ENCODE data around the gene SH2B3.
"Not testable (repeated sequence)": the region's sequence is repeated elsewhere in the genome, so short reads cannot be mapped to it uniquely, and the experiment has no call there.

SH2B3 gene

DNA sequence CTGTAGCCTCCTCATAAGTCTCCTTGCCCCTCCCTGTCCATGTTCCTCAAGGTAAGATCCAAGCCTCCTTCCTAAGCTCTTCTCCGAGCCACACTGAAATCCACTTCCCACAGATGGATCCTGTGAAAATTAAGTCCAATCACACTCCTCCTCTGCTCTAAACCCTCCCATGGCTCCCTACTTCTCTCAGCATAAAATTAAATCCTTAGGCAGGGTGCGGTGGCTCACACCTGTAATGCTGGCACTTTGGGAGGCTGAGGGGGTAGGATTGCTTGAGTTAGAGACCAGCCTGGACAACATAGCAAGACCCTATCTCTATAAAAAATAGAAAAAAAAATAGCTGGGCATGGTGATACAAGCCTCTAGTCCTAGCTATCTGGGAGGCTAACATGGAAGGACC, 39.1 kb upstream of the SH2B3 start:
- no peak overlapping the region for H3K27ac ChIP-seq (ENCODE audit: low read length)
- H3K4me1 ChIP-seq (ENCODE audit: control insufficient read depth, insufficient read depth, low read length): peaks cover 28% of the 10 kb centered on the region
- H3K4me3 ChIP-seq (ENCODE audit: low read length in 2 of 2): no peak overlapping the region
- H3K36me3 ChIP-seq (ENCODE audit: control insufficient read depth in 2 of 2, insufficient read depth in 2 of 2, low read length in 2 of 2): peaks cover 7 to 13% of the 10 kb centered on the region in 2 donors
- no peak overlapping the region for H3K9ac ChIP-seq (ENCODE audit: low read length in 2 of 2)
- H3K9me3 ChIP-seq (ENCODE audit: control insufficient read depth in 2 of 2, low read length in 2 of 2): no peaks in the 10 kb centered on the region
- no peaks in the 10 kb centered on the region for H3K27me3 ChIP-seq (ENCODE audit: control insufficient read depth in 1 of 2, insufficient read depth in 2 of 2, low read length in 2 of 2)

DNA sequence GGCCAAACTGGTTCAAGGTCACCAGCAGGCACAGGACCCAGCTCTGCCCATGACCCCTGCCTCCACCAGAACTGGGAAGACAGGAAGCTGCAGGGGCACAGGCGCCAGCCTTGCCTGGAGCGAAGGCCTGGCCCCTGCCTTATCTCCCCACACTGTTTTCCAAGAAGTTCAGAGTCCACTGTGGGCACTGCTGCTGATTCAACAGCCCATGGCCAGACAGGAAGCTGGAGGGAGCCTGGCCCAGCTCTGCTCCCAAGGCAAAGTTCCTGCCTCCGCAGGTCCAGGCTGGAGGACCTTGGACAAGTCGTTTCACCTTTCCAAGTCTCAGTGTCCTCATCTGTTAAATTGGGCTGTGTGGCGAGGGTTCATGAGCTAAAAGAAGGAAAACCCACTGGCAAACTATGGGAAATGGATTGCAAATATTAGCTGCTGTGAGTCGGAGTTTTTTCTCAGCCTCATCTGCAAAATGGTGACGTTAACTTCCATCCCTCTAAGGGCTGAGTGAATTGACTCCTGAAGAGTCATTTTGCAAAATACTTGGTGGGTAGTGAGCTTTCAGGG, 38.0 kb upstream of the SH2B3 start:
- Histone ChIP-seq H3K9ac (ENCODE audit: low read length in 2 of 2) (peak overlapping the region; percentile 79 to 81), H3K4me1 (ENCODE audit: control insufficient read depth, insufficient read depth, low read length) (peaks cover 28% of the 10 kb centered on the region), H3K4me3 (ENCODE audit: low read length in 2 of 2) (peak overlapping the region; percentile 90 to 91), H3K27me3 (ENCODE audit: control insufficient read depth in 1 of 2, insufficient read depth in 2 of 2, low read length in 2 of 2) (no peaks in the 10 kb centered on the region), H3K36me3 (ENCODE audit: control insufficient read depth in 2 of 2, insufficient read depth in 2 of 2, low read length in 2 of 2) (peaks cover 7 to 10% of the 10 kb centered on the region in 2 donors), H3K9me3 (ENCODE audit: control insufficient read depth in 2 of 2, low read length in 2 of 2) (no peaks in the 10 kb centered on the region), H3K27ac (ENCODE audit: low read length) (no peak overlapping the region)

DNA sequence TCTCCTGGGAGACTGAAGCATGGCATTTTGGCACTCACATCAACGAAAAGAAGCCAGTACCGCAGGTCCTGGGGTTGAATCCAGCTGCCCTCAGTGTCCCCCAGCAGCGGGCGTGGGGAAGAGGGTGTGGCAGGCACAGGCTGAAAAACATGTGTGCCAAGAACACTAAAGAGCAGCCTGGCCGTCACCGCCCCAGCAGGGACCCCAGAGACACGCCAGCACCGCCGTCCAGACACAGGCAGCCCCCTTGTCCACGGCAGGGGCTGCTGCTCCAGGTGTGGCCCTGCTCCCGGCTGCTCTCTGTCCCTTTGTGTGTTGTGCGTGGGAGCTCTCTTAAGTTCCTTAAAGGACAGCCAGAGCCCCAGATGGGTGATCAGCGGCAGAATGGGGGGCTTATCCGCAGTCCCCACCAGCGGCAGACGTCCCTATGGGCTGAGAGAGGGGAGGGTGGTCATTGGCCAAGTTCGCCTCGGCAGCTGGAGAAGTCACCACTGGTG, 37.4 kb upstream of the SH2B3 start:
- H3K27me3 ChIP-seq (ENCODE audit: control insufficient read depth in 1 of 2, insufficient read depth in 2 of 2, low read length in 2 of 2): no peaks in the 10 kb centered on the region
- peaks cover 7 to 10% of the 10 kb centered on the region in 2 donors for H3K36me3 ChIP-seq (ENCODE audit: control insufficient read depth in 2 of 2, insufficient read depth in 2 of 2, low read length in 2 of 2)
- H3K9me3 ChIP-seq (ENCODE audit: control insufficient read depth in 2 of 2, low read length in 2 of 2): no peaks in the 10 kb centered on the region
- H3K4me1 ChIP-seq (ENCODE audit: control insufficient read depth, insufficient read depth, low read length): peaks cover 28% of the 10 kb centered on the region
- H3K27ac ChIP-seq (ENCODE audit: low read length): no peak overlapping the region
- peak overlapping the region; percentile 79 to 81 for H3K9ac ChIP-seq (ENCODE audit: low read length in 2 of 2)
- peak overlapping the region; percentile 90 to 91 for H3K4me3 ChIP-seq (ENCODE audit: low read length in 2 of 2)

DNA sequence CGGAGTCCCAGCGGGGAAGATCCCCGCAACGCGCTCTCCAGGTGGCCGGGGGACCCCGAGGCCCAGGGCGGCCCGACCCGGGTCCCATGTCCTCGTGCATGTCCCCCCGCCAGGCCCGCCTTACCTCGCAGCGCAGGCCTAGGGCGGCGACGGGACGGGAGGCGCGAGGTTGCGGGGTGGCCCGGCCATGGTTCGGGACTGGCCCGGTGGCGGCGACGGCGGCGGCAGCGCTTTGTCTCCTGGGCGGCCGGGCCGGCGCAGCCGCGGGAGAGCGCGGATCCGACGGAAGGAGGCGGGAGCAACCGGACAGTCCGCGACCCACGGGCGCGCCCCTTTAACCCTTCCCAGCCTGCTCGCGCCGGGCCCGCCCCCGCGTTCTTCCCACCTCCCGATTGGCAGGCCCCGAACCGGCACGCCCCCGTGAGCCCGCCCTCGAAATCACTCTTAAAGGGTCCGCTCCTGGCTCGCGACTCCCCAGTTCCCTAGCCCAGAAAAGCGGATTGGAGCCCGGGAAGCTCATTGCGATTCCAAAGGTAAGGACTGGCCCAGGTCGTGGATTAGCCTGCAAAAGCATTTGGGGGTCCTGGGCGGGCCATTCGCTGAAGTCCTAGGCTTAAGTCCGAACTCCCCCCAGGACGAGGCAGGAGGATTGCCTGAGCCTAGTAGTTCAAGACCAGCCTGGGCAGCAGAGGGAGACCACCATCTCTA, 36.8 kb upstream of the SH2B3 start, which contains the start of gene PHETA1:
Gene PHETA1, minus strand, starts transcription at position 308 of the 708 bp plus-strand sequence. CDS start 5,668 bp downstream, outside the sequence.
- no peaks in the 10 kb centered on the region for H3K9me3 ChIP-seq (ENCODE audit: control insufficient read depth in 2 of 2, low read length in 2 of 2)
- no peaks in the 10 kb centered on the region for H3K27me3 ChIP-seq (ENCODE audit: control insufficient read depth in 1 of 2, insufficient read depth in 2 of 2, low read length in 2 of 2)
- H3K4me3 ChIP-seq (ENCODE audit: low read length in 2 of 2): peak within 1 kb of the TSS; percentile 90 to 91
- peak within 1 kb of the TSS; percentile 79 to 81 for H3K9ac ChIP-seq (ENCODE audit: low read length in 2 of 2)
- peaks cover 25% of the 10 kb centered on the region for H3K4me1 ChIP-seq (ENCODE audit: control insufficient read depth, insufficient read depth, low read length)
- peaks cover 6 to 7% of the 10 kb centered on the region in 2 donors for H3K36me3 ChIP-seq (ENCODE audit: control insufficient read depth in 2 of 2, insufficient read depth in 2 of 2, low read length in 2 of 2)
- no peak within 1 kb of the TSS for H3K27ac ChIP-seq (ENCODE audit: low read length)

DNA sequence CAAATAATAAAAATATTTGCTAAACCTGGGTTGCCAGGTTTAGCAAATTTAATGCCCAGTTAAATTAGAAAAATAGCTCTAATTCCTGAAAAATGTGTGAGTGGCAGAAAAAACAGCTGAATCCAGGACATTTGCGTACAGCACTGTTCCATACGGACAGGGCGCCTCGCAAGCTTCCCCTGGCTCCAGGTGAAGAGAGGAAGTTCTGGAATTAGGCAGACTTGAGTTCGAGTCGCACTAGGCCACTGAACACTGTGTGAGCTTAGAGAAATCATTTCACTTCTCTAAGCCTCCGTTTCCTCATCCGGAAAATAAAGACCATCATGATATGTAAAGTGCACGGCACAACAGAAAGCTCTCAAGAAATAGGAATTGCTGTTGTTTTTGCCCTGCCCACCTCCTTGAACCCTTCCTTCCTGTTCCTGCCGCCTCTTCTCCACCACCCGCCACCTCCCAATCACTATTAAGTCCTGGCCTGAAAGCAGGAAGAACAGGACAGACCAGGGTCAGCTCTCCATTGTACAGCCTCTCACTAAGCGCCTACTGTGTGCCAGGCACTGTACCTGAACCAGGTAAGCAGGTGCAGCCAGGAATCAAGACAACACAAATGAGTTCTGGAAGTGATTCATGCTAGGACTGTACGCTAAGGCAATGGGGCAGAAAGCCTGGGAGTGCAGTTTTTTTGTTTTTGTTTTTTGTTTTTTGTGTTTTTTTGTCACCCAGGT, 36.1 kb upstream of the SH2B3 start:
- Histone ChIP-seq H3K27me3 (ENCODE audit: control insufficient read depth in 1 of 2, insufficient read depth in 2 of 2, low read length in 2 of 2) (no peaks in the 10 kb centered on the region), H3K9ac (ENCODE audit: low read length in 2 of 2) (peak overlapping the region; percentile 76 to 77), H3K9me3 (ENCODE audit: control insufficient read depth in 2 of 2, low read length in 2 of 2) (no peaks in the 10 kb centered on the region), H3K36me3 (ENCODE audit: control insufficient read depth in 2 of 2, insufficient read depth in 2 of 2, low read length in 2 of 2) (peaks cover 4 to 7% of the 10 kb centered on the region in 2 donors), H3K4me3 (ENCODE audit: low read length in 2 of 2) (peak overlapping the region; percentile 90 to 91), H3K4me1 (ENCODE audit: control insufficient read depth, insufficient read depth, low read length) (peaks cover 25% of the 10 kb centered on the region), H3K27ac (ENCODE audit: low read length) (no peak overlapping the region)

DNA sequence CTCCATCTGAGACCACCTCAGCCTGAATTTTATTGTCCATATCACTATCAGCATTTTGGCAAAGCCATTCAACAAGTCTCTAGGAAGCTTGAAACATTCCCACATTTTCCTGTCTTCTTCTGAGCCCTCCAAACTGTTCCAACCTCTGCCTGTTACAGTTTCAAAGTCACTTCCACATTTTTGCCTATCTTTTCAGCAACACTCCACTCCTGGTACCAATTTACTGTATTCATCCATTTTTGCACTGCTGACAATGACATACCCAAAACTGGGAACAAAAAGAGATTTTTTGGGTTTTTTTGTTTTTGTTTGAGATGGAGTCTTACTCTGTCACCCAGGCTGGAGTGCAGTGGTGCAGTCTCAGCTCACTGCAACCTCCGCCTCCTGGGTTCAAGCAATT, 32.5 kb upstream of the SH2B3 start:
- H3K9ac ChIP-seq (ENCODE audit: low read length in 2 of 2); H3K4me3 ChIP-seq (ENCODE audit: low read length in 2 of 2); H3K9me3 ChIP-seq (ENCODE audit: control insufficient read depth in 2 of 2, low read length in 2 of 2); H3K27me3 ChIP-seq (ENCODE audit: control insufficient read depth in 1 of 2, insufficient read depth in 2 of 2, low read length in 2 of 2); H3K36me3 ChIP-seq (ENCODE audit: control insufficient read depth in 2 of 2, insufficient read depth in 2 of 2, low read length in 2 of 2); H3K27ac ChIP-seq (ENCODE audit: low read length): not testable (repeated sequence)
- H3K4me1 ChIP-seq (ENCODE audit: control insufficient read depth, insufficient read depth, low read length): peaks cover 15% of the 10 kb centered on the region

DNA sequence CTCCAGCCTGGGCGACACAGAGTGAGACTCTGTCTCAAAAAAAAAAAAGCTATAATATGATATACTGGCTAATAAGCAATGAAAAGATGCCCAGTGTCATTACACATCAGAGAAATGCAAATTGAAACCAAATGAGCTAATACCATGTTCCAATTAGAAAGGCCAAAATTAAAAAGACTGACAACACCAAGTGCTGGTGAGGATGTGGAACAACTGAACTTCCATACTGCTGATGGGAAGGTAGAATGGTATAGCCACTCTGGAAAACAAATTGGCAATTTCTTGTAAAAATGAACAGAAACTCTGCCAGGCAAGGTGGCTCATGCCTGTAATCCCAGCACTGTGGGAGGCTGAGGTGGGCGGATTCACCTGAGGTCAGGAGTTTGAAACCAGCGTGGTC, 28.3 kb upstream of the SH2B3 start:
- Histone ChIP-seq H3K4me3 (ENCODE audit: low read length in 2 of 2) (no peak overlapping the region), H3K9ac (ENCODE audit: low read length in 2 of 2) (no peak overlapping the region), H3K27me3 (ENCODE audit: control insufficient read depth in 1 of 2, insufficient read depth in 2 of 2, low read length in 2 of 2) (peaks cover 0 to 2% of the 10 kb centered on the region in 2 donors), H3K36me3 (ENCODE audit: control insufficient read depth in 2 of 2, insufficient read depth in 2 of 2, low read length in 2 of 2) (no peaks in the 10 kb centered on the region), H3K4me1 (ENCODE audit: control insufficient read depth, insufficient read depth, low read length) (no peaks in the 10 kb centered on the region), H3K9me3 (ENCODE audit: control insufficient read depth in 2 of 2, low read length in 2 of 2) (no peaks in the 10 kb centered on the region), H3K27ac (ENCODE audit: low read length) (no peak overlapping the region)

DNA sequence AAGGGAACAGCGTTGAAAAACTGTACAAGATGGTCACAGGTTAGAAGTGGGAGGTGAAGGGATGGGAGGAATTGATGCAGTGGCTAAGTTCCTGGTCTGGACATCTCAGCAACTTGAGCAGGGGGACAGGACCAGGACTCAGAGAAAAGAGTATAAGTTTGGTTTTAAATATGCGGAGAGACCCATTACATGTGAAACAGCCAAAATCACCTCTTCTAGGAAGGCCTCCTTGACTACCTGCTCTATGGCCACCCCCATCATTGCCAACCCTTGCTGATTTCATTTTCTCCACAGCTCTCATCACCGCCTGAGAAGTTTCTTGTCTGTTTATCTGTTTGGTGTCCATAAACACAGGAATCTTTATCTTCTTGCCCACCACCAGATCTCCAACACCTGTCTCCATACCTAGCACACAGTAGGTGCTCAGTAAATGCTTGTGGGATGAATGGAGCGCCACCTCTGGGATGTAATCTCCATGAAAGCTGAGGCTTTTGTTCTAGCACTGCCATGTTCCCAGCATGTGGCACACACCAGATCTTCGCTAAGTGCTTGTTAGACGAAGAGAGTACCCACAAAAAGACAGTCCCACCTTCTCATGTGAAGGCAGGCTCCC, 25.7 kb upstream of the SH2B3 start:
- no peak overlapping the region for H3K9ac ChIP-seq (ENCODE audit: low read length in 2 of 2)
- peaks cover 0 to 2% of the 10 kb centered on the region in 2 donors for H3K27me3 ChIP-seq (ENCODE audit: control insufficient read depth in 1 of 2, insufficient read depth in 2 of 2, low read length in 2 of 2)
- H3K4me1 ChIP-seq (ENCODE audit: control insufficient read depth, insufficient read depth, low read length): no peaks in the 10 kb centered on the region
- H3K4me3 ChIP-seq (ENCODE audit: low read length in 2 of 2): no peak overlapping the region
- H3K9me3 ChIP-seq (ENCODE audit: control insufficient read depth in 2 of 2, low read length in 2 of 2): no peaks in the 10 kb centered on the region
- H3K27ac ChIP-seq (ENCODE audit: low read length): no peak overlapping the region
- H3K36me3 ChIP-seq (ENCODE audit: control insufficient read depth in 2 of 2, insufficient read depth in 2 of 2, low read length in 2 of 2): no peaks in the 10 kb centered on the region

DNA sequence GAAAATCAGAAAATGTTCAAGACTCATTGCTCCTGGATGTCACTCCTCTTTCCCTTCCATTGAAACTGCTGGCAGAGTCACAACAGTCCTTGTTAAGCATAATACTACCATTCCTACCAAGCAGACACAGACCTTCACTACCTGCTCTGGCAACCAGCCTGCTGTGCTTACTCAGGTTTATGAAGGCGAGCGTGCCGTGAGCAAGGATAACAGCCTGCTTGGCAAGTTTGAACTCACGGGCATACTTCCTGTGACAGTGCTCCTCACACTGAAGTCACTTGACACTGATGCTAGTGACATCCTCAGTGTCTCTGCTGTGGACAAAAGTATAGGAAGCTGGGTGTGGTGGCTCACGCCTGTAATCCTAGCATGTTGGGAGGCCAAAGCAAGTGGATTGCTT, 21.1 kb upstream of the SH2B3 start:
- H3K9me3 ChIP-seq (ENCODE audit: control insufficient read depth in 2 of 2, low read length in 2 of 2): no peaks in the 10 kb centered on the region
- H3K27ac ChIP-seq (ENCODE audit: low read length): no peak overlapping the region
- no peak overlapping the region for H3K4me3 ChIP-seq (ENCODE audit: low read length in 2 of 2)
- H3K4me1 ChIP-seq (ENCODE audit: control insufficient read depth, insufficient read depth, low read length): no peaks in the 10 kb centered on the region
- H3K27me3 ChIP-seq (ENCODE audit: control insufficient read depth in 1 of 2, insufficient read depth in 2 of 2, low read length in 2 of 2): peaks cover 0 to 2% of the 10 kb centered on the region in 2 donors
- no peaks in the 10 kb centered on the region for H3K36me3 ChIP-seq (ENCODE audit: control insufficient read depth in 2 of 2, insufficient read depth in 2 of 2, low read length in 2 of 2)
- H3K9ac ChIP-seq (ENCODE audit: low read length in 2 of 2): no peak overlapping the region

DNA sequence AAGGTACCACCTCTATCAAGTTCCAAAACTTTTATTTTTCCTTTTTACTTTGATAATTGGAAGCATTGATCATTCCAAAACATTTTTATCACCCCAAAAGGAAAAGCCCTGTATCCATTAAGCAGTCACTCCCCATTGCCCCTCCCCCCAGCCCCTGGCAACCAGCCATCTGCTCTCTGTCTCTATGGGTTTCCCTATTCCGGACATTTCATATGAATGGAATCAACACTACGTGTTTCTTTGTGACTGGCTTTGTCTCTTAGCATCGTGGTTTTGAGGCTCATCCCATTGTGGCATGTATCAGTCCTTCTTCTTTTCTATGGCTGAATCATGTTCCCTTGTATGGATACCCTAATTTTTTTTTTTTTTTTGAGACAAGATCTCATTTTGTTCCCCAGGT, 18.8 kb upstream of the SH2B3 start:
- Histone ChIP-seq H3K9ac (ENCODE audit: low read length in 2 of 2) (no peak overlapping the region), H3K9me3 (ENCODE audit: control insufficient read depth in 2 of 2, low read length in 2 of 2) (no peaks in the 10 kb centered on the region), H3K36me3 (ENCODE audit: control insufficient read depth in 2 of 2, insufficient read depth in 2 of 2, low read length in 2 of 2) (no peaks in the 10 kb centered on the region), H3K4me1 (ENCODE audit: control insufficient read depth, insufficient read depth, low read length) (no peaks in the 10 kb centered on the region), H3K27me3 (ENCODE audit: control insufficient read depth in 1 of 2, insufficient read depth in 2 of 2, low read length in 2 of 2) (no peaks in the 10 kb centered on the region), H3K27ac (ENCODE audit: low read length) (no peak overlapping the region), H3K4me3 (ENCODE audit: low read length in 2 of 2) (no peak overlapping the region)
